ENCODE results near the gene COPZ1.

GRCh38 chr12:54349036-54349435 is 24.1 kb downstream of the COPZ1 start:
- TF ChIP-seq POLR2AphosphoS5 (IDR thresholded peaks at IDR 0.05; ENCODE audit: low read depth, low read length) = no peak
- no peak for TF ChIP-seq REST (IDR thresholded peaks at IDR 0.05; ENCODE audit: insufficient read depth in 1 of 2, low read depth in 2 of 2, low read length in 2 of 2)
- no peak for TF ChIP-seq SIN3A (IDR thresholded peaks at IDR 0.05; ENCODE audit: borderline replicate concordance, insufficient read depth, low read length)

Data from PFSK-1 (cell line).